ENCODE results near the gene GAPVD1.
"Not testable (repeated sequence)": the region's sequence is repeated elsewhere in the genome, so short reads cannot be mapped to it uniquely, and the experiment has no call there.

Gene GAPVD1

GRCh38 chr9:125261501-125262293 is at the start of gene GAPVD1:
GAPVD1 (plus strand) TSS chr9:125261826; CDS start chr9:125298922, 37,096 bp downstream.
- peak; percentile 87 for DNase-seq (ENCODE audit: low read depth)

DNA sequence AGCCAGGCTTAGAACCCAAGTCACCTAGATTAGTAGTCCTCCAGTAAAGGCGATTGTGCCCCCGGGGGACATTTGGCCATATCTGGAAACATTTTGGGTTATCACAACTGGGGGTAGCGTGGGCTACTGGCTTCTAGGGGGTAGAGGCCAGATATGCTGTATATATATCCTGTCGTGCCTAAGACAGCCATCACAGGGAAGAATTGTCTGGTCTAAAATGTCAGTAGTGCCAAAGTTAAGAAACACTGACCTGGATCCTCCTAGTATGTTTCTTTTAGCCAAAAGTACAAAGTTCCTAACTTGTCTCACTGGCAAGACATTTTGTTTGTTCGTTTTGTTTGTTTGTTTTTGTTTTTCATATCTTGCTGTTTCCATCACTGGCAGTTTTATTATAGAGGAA is 47.4 kb upstream of the GAPVD1 start:
- DNase-seq (ENCODE audit: low read depth): no peak

DNA sequence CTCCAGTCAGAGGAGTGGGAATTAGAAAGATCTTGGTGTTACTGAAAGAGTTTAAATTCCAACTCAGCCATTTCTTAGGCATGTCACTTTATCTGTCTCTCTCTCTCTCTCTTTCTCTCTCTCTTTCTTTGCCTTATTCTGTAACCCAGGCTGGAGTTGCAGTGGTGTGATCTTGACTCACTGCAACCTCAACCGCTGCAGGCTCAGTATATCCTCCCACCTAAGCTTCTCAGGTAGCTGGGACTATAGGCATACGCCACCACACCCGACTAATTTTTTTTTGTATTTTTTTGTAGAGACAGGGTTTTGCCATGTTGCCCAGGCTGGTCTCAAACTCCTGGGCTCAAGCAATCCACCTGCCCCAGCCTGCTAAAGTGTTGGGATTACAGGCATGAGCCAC is 43.0 kb upstream of the GAPVD1 start:
- no peak for DNase-seq (ENCODE audit: low read depth)

- not testable (repeated sequence) for DNase-seq (ENCODE audit: low read depth)
Observed at GRCh38 chr9:125224858-125225257, 36.8 kb upstream of the GAPVD1 start.

DNA sequence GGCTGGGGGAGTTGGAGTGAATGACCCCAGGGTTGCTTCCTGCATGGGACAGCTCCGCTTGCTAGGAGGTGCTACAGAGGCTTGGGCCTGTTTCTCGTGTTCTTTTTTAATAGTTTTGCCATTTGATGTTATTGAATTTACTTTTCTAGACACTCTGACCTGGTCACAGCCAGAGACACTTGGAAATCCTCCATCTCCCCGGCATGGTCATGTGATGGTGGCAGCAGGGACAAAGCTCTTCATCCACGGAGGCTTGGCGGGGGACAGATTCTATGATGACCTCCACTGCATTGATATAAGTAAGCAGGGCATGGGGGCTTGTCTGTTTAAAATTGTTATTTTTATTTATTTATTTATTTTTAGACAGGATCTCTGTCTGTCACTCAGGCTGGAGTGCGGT is 33.9 kb upstream of the GAPVD1 start:
- no peak for DNase-seq (ENCODE audit: low read depth)

GRCh38 chr9:125233678-125234077 is 27.9 kb upstream of the GAPVD1 start:
- peak; percentile 96 for DNase-seq (ENCODE audit: low read depth)

DNA sequence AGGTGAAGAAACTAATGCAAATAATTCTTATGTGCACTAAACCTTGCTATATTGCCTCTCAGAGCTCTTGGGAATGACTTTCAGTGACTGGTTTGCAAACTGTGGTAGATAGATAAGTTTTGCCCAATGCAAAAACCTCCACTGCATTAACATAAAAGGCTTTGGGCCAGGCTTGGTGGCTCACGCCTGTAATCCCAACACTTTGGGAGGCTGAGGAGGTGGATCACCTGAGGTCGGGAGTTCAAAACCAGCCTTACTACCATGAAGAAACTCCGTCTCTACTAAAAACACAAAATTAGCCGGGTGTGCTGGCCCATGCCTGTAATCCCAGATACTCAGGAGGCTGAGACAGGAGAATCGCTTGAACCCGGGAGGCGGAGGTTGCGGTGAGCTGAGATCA is 27.5 kb upstream of the GAPVD1 start:
- peak; percentile 21 for DNase-seq (ENCODE audit: low read depth)

GRCh38 chr9:125235804-125236519 is 25.7 kb upstream of the GAPVD1 start:
- no peak for DNase-seq (ENCODE audit: low read depth)

GRCh38 chr9:125236520-125237159 is 25.0 kb upstream of the GAPVD1 start:
- not testable (repeated sequence) for DNase-seq (ENCODE audit: low read depth)

- DNase-seq (ENCODE audit: low read depth): no peak
Observed at GRCh38 chr9:125238127-125238914, 23.3 kb upstream of the GAPVD1 start.

DNA sequence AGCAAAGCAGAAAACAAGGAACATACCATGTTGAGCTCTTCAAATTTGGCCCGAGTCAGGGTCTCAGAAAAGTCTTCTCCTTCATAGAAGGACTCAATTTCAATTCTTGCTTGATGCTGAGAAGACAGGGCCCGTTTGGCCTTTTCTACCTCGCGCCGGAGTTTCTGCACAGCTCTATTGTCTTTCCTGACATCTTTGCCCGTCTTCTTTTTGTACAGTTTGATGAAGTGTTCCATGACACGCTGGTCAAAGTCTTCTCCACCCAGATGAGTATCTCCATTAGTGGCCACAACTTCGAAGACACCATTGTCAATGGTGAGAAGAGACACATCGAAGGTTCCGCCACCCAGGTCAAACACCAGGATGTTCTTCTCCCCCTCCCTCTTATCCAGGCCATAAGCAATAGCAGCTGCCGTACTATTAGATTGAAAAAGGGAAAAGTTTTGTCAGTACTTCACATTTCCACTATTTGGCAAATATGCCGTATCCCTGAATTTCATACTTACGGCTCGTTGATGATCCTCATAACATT is 22.6 kb upstream of the GAPVD1 start:
- DNase-seq (ENCODE audit: low read depth): no peak

GRCh38 chr9:125239631-125240597 is 21.7 kb upstream of the GAPVD1 start:
- DNase-seq (ENCODE audit: low read depth): no peak

- no peak for DNase-seq (ENCODE audit: low read depth)
Observed at GRCh38 chr9:125240649-125240999, 21.0 kb upstream of the GAPVD1 start.

DNA sequence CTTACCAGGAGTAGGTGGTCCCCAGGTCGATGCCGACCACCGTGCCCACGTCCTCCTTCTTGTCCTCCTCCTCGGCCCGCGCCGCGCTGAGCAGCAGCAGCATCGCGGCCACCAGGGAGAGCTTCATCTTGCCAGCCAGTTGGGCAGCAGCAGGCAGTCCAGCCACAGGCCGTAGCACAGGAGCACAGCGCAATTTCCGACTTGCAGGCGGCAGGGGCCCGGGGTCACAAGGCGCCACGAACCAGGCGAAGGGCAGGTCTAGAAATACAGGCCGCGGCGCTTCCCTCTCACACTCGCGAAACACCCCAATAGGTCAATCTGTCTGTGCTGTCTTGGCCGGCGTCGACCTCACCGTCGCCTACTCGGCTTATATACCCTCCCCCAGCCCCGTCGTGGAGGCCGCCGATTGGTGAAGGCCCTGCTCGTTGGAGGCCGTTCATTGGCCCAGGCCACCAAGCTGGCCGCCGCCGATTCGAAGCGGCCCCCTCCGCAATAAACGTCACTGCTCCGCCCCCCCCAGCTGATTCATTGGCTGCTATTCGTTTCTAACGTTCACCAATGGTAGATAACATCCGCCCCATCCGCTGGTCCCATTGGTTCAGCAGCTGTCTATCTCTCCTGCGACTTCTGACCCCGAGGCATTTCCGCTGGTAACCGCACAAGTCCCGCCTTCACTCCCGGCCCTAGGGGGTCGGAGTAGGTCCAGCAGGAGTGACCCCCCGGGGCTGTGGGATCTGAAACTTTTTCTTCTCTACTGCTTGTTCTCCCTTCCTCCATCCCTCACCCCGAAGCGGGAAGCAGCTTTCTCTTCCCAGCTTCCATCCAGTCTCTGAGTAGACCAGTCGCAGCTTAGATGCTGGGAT is 20.4 kb upstream of the GAPVD1 start, which contains the start of gene HSPA5:
HSPA5 (minus strand) TSS at position 344 of the 863 bp plus-strand sequence; CDS start at position 127, 217 bp downstream.
- peak; percentile 100 for DNase-seq (ENCODE audit: low read depth)

DNA sequence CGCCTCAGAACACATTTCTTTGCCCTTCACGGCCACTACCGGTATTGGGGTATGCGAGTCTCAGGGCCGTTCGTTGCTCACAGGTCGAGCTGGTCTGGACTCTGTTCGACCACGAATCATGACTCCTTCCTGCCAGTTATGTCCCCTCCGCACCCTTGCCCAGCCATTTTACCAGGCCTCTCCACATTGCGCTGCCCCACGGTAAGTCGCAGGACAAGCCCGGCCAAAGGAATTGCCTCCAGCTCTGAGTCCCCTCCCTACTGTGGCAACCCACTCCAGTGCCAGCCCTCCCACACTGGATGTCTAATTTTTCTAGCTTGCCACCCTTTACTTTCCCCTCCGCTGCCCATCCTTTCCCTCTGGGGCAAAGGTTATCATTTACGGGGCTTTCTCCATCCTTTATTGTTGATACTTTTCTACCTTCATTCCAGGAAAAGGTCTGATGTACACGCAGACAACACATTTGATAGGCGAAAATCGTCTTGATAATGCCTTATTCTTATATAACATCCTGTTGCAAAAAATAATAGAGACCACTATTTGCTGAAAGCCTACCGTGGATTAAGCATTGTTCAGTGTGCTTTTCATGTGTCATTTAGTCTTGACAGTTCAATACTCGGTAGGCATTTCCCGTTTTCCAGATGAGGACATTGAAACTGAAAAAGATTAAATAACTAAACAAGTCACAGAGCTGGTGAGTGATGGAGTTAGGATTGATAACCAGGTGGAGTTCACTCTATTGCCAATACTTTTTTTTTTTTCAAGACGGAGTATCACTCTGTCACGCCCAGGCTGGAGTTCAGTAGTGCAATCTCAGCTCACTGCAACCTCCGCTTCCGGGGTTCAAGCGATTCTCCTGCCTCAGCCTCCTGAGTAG is 19.5 kb upstream of the GAPVD1 start:
- DNase-seq (ENCODE audit: low read depth): peak; percentile 44

DNA sequence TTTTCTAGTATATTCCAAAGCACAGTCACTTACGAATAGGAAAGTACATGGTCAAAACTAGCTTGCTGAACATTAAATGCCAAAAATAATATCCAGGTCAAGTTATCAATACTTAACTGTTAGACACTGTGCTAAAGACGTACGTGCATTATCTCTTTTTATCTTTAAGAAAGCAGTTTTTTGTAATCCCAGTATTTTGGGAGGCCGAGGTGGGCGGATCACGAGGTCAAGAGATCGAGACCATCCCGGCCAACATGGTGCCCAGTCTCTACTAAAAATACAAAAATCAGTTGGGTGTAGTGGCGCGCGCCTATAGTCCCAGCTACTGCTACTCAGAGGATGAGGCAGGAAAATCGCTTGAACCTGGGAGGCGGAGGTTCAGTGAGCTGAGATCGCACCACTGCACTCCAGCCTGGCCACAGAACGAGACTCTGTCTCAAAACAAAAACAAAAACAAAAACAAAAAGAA is 17.8 kb upstream of the GAPVD1 start:
- DNase-seq (ENCODE audit: low read depth): no peak

DNA sequence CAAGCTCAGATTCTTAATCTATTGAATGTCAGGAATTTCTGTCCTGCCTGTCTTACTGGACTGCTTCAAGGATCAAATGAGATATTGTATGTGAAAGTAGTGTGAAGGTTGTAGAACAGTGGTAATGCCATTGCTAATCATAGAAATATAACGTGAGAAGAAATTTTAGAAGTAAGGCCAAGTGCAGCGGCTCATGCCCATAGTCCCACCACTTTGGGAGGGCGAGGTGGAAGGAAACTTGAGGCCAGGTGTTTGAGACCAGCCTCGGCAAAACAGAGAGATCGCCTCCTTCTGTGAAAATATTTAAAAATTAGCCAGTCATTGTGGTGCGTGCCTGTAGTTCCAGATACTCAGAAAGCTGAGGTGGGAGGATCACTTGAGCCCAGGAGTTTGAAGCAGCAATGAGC is 15.4 kb upstream of the GAPVD1 start:
- DNase-seq (ENCODE audit: low read depth): no peak

DNA sequence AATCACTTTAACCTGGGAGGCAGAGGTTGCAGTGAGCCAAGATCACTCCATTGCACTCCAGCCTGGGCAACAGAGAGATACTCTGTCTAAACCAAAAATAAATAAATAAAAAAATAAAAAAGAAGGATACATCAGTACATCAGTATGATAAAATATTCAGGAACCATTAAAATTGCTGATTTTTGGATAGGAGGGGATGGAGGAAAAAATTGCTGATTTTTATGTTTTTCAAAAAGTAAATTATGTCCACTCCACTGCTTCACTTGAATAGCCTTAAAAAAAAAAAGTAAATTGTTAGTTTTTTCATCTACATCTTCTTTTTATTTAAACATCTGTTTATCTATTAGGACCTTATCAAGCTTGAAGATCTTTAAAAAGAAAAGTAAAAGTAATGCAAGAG is 7.4 kb upstream of the GAPVD1 start:
- DNase-seq (ENCODE audit: low read depth): no peak
